WTC11 (cell line): ENCODE results near the gene IRS1. TPM values are rescaled to one million over a fixed set of nuclear protein-coding genes. Genes with fewer than 3 reads are reported as not detected.

Source experiments
- ATAC-seq: fragments of 200-7000 bp; cut with Tn5 transposase; 2 replicates; pipeline ENCODE4 v1.10.0; 2021; ENCODE audit warnings: mild to moderate bottlenecking, moderate library complexity
- CTCF ChIA-PET: fragments of 300-600 bp; sonication (Branson Sonifier 250); formaldehyde crosslinking; loops from one replicate; lab custom pipeline; 2021; ENCODE audit warnings: antibody characterized with exemption; lab: Charles Lee
- POLR2A ChIA-PET: fragments of 350-600 bp; sonication (Branson Sonifier 250); formaldehyde crosslinking; loops from one replicate; lab custom pipeline; 2021; ENCODE audit warnings: antibody characterized with exemption; lab: Charles Lee
- DNase-seq: peaks from one replicate; pipeline ENCODE4 v3.0.0; 2021; ENCODE audit warnings: low spot score
- H3K27ac Mint-ChIP-seq: 2 replicates; pipeline ENCODE4 v1.8.0; 2021; ENCODE audit warnings: mixed read lengths
- H3K27me3 Mint-ChIP-seq: 2 replicates; pipeline ENCODE4 v1.8.0; 2021; ENCODE audit warnings: low read depth, mild to moderate bottlenecking, moderate library complexity, mixed read lengths
- H3K36me3 Mint-ChIP-seq: 2 replicates; pipeline ENCODE4 v1.8.0; 2021; ENCODE audit warnings: mixed read lengths
- H3K4me1 Mint-ChIP-seq: 2 replicates; pipeline ENCODE4 v1.8.0; 2022; ENCODE audit warnings: mixed read lengths
- H3K4me3 Mint-ChIP-seq: 2 replicates; pipeline ENCODE4 v1.8.0; 2021; ENCODE audit warnings: mild to moderate bottlenecking, moderate library complexity, mixed read lengths
- H3K9me3 Mint-ChIP-seq: 2 replicates; pipeline ENCODE4 v1.8.0; 2021; ENCODE audit warnings: mixed read lengths
- CREB1 ChIP-seq: sonication (generic); formaldehyde crosslinking; IDR thresholded peaks from 2 replicates; pipeline ENCODE4 v1.8.0; 2023; ENCODE audit warnings: mild to moderate bottlenecking, missing genetic modification reagents
- ESRRA ChIP-seq: sonication (generic); formaldehyde crosslinking; IDR thresholded peaks from 2 replicates; pipeline ENCODE4 v1.8.1; 2022; ENCODE audit warnings: mild to moderate bottlenecking, missing genetic modification reagents, borderline replicate concordance
- FOXJ3 ChIP-seq: sonication (generic); formaldehyde crosslinking; IDR thresholded peaks from 2 replicates; pipeline ENCODE4 v1.9.0; 2021; ENCODE audit warnings: missing genetic modification reagents, mild to moderate bottlenecking, borderline replicate concordance
- FOXP1 ChIP-seq: sonication (generic); formaldehyde crosslinking; IDR thresholded peaks from 2 replicates; pipeline ENCODE4 v1.8.0; 2022; ENCODE audit warnings: missing genetic modification reagents, mild to moderate bottlenecking, moderate library complexity, borderline replicate concordance
- GTF2I ChIP-seq: fragments of 250-450 bp; sonication (Bioruptor Pico); conservative IDR thresholded peaks from 2 replicates; pipeline ENCODE4 v1.4.0; 2021; ENCODE audit warnings: mild to moderate bottlenecking
- JAZF1 ChIP-seq: fragments of 250-450 bp; sonication (Bioruptor Pico); IDR thresholded peaks from 2 replicates; pipeline ENCODE4 v1.9.0; 2021; ENCODE audit warnings: moderate library complexity, mild to moderate bottlenecking, inconsistent platforms
- JUN ChIP-seq: sonication (generic); formaldehyde crosslinking; IDR thresholded peaks from 2 replicates; pipeline ENCODE4 v1.8.0; 2023; ENCODE audit warnings: mild to moderate bottlenecking, missing genetic modification reagents
- MYBL2 ChIP-seq: sonication (generic); formaldehyde crosslinking; IDR thresholded peaks from 2 replicates; pipeline ENCODE4 v1.8.1; 2023; ENCODE audit warnings: mild to moderate bottlenecking, moderate library complexity, missing genetic modification reagents
- NFYB ChIP-seq: sonication (generic); formaldehyde crosslinking; conservative IDR thresholded peaks from 2 replicates; pipeline ENCODE4 v1.8.0; 2022; ENCODE audit warnings: low read depth, missing genetic modification reagents
- NR1H2 ChIP-seq: sonication (generic); formaldehyde crosslinking; IDR thresholded peaks from 2 replicates; pipeline ENCODE4 v1.9.0; 2021; ENCODE audit warnings: mild to moderate bottlenecking, moderate library complexity, missing genetic modification reagents
- SOX15 ChIP-seq: fragments of 250-450 bp; sonication (Bioruptor Pico); IDR thresholded peaks from 2 replicates; pipeline ENCODE4 v1.9.0; 2021; ENCODE audit warnings: mild to moderate bottlenecking
- TEAD1 ChIP-seq: sonication (generic); formaldehyde crosslinking; IDR thresholded peaks from 2 replicates; pipeline ENCODE4 v1.8.0; 2022; ENCODE audit warnings: mild to moderate bottlenecking, missing genetic modification reagents
- TEAD4 ChIP-seq: sonication (generic); formaldehyde crosslinking; IDR thresholded peaks from 2 replicates; pipeline ENCODE4 v1.8.0; 2022; ENCODE audit warnings: mild to moderate bottlenecking, missing genetic modification reagents
- TP53 ChIP-seq: sonication (generic); formaldehyde crosslinking; IDR thresholded peaks from 2 replicates; pipeline ENCODE4 v1.8.1; 2023; ENCODE audit warnings: mild to moderate bottlenecking, missing genetic modification reagents
- ZNF219 ChIP-seq: sonication (generic); formaldehyde crosslinking; IDR thresholded peaks from 2 replicates; pipeline ENCODE4 v1.8.0; 2023; ENCODE audit warnings: missing genetic modification reagents, mild to moderate bottlenecking, borderline replicate concordance
- ZNF232 ChIP-seq: sonication (generic); formaldehyde crosslinking; IDR thresholded peaks from 2 replicates; pipeline ENCODE4 v1.8.0; 2022; ENCODE audit warnings: mild to moderate bottlenecking, missing genetic modification reagents
- ZNF263 ChIP-seq: sonication (generic); formaldehyde crosslinking; IDR thresholded peaks from 2 replicates; pipeline ENCODE4 v1.8.1; 2022; ENCODE audit warnings: low read depth, mild to moderate bottlenecking, moderate library complexity, missing genetic modification reagents
- total RNA-seq: library from RNA; stranded (reverse); gene quantifications from 3 replicates; pipeline ENCODE4 v1.2.3, GENCODE V29; 2021
- TF ChIP-seq, protein P1 (sequence below): fragments of 250-450 bp; sonication (Bioruptor Pico); IDR thresholded peaks from 2 replicates; pipeline ENCODE4 v2.1.2; 2022; ENCODE audit warnings: mild to moderate bottlenecking, moderate library complexity
- TF ChIP-seq, protein P2 (sequence below): fragments of 250-450 bp; sonication (Bioruptor Pico); IDR thresholded peaks from 2 replicates; pipeline ENCODE4 v1.9.0; 2021; ENCODE audit warnings: mild to moderate bottlenecking
- TF ChIP-seq, protein P3 (sequence below): sonication (generic); formaldehyde crosslinking; IDR thresholded peaks from 2 replicates; pipeline ENCODE4 v1.8.1; 2023; ENCODE audit warnings: mild to moderate bottlenecking, missing genetic modification reagents, moderate library complexity
- TF ChIP-seq, protein P4 (sequence below): fragments of 200-600 bp; IDR thresholded peaks from 2 replicates; pipeline ENCODE4 v1.8.0; 2022; ENCODE audit warnings: antibody characterized with exemption
- TF ChIP-seq, protein P5 (sequence below): sonication (generic); formaldehyde crosslinking; IDR thresholded peaks from 2 replicates; pipeline ENCODE4 v1.8.0; 2023; ENCODE audit warnings: missing genetic modification reagents
- TF ChIP-seq, protein P6 (sequence below): sonication (generic); formaldehyde crosslinking; IDR thresholded peaks from 2 replicates; pipeline ENCODE4 v1.8.1; 2022; ENCODE audit warnings: low read depth, mild to moderate bottlenecking, moderate library complexity, missing genetic modification reagents, borderline replicate concordance
- TF ChIP-seq, protein P7 (sequence below): sonication (generic); formaldehyde crosslinking; IDR thresholded peaks from 2 replicates; pipeline ENCODE4 v1.8.0; 2023; ENCODE audit warnings: missing genetic modification reagents, mild to moderate bottlenecking, borderline replicate concordance
- TF ChIP-seq, protein P8 (sequence below): sonication (generic); formaldehyde crosslinking; IDR thresholded peaks from 2 replicates; pipeline ENCODE4 v1.8.0; 2023; ENCODE audit warnings: mild to moderate bottlenecking, missing genetic modification reagents

Gene IRS1
- total RNA-seq, 1 experiment from 2014 or later = 22.9 TPM

DNA sequence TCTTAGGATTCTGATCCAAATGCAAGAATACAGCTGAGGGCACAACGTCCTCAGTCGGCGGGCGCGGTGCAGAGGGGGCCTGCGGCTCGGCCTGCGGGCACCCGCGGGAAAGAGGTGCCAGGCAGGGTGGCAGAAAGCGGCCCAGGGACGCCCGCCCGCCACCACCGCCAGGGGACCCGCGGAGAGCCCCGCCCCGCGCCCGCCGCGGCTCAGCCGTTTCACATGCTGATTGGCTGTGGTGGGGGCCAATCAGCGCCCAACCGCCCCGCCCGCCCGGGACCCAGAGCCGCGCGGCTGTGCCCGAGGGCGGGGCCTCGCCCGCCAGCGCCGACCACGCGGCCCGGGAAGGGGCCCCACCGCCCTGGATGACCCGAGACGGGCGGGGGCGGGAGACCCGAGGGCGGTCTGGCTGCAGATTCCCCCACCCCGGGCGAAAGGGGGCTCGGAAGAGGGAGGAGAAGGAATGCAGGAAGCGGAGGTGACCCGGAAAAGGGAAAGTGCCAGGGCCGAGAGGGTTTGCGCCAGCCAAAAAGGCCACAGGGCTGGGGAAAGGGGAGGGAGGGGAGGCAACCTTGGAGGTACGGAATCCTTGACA, 8.0 kb downstream of the IRS1 start:
- H3K36me3 Mint-ChIP-seq = peaks cover 13% of the 10 kb centered on the region
- H3K27ac Mint-ChIP-seq = peak overlapping the region; percentile 97
- ChIA-PET CTCF (no interaction called here), POLR2A (interaction anchor here (1.0 kb wide), 1 partner anchor 11 kb away, joined by 3 read pairs; no protein-coding TSS in a partner anchor)
- no peaks in the 10 kb centered on the region for H3K9me3 Mint-ChIP-seq
- no peaks in the 10 kb centered on the region for H3K27me3 Mint-ChIP-seq
- peak; percentile 90 for ATAC-seq
- DNase-seq = peak; percentile 92
- peak overlapping the region; percentile 84 for H3K4me3 Mint-ChIP-seq
- H3K4me1 Mint-ChIP-seq = peaks cover 64% of the 10 kb centered on the region
- no peak; the same call in 1 of the 2 replicates for TF ChIP-seq FOXP1 (CRISPR knock-in tag)
- TF ChIP-seq, protein P1, sequence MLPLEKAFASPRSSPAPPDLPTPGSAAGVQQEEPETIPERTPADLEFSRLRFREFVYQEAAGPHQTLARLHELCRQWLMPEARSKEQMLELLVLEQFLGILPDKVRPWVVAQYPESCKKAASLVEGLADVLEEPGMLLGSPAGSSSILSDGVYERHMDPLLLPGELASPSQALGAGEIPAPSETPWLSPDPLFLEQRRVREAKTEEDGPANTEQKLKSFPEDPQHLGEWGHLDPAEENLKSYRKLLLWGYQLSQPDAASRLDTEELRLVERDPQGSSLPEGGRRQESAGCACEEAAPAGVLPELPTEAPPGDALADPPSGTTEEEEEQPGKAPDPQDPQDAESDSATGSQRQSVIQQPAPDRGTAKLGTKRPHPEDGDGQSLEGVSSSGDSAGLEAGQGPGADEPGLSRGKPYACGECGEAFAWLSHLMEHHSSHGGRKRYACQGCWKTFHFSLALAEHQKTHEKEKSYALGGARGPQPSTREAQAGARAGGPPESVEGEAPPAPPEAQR (CRISPR knock-in tag) = no peak
- TF ChIP-seq, protein P2, sequence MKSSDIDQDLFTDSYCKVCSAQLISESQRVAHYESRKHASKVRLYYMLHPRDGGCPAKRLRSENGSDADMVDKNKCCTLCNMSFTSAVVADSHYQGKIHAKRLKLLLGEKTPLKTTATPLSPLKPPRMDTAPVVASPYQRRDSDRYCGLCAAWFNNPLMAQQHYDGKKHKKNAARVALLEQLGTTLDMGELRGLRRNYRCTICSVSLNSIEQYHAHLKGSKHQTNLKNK (CRISPR knock-in tag) = no peak
- no peak for TF ChIP-seq TP53 (CRISPR knock-in tag)
- no peak for TF ChIP-seq NR1H2 (CRISPR knock-in tag)
- TF ChIP-seq TEAD1 = peak; percentile 69; the same call in 1 of the 2 replicates
- TF ChIP-seq GTF2I (CRISPR knock-in tag) = no peak
- no peak; the same call in 1 of the 2 replicates for TF ChIP-seq MYBL2 (CRISPR knock-in tag)
- TF ChIP-seq ZNF263 (CRISPR knock-in tag) = no peak
- TF ChIP-seq, protein P3, sequence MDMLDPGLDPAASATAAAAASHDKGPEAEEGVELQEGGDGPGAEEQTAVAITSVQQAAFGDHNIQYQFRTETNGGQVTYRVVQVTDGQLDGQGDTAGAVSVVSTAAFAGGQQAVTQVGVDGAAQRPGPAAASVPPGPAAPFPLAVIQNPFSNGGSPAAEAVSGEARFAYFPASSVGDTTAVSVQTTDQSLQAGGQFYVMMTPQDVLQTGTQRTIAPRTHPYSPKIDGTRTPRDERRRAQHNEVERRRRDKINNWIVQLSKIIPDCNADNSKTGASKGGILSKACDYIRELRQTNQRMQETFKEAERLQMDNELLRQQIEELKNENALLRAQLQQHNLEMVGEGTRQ = 0 out of 2 replicates have a peak, but pooled peaks have one; percentile 35
- TF ChIP-seq NFYB (CRISPR knock-in tag) = peak; percentile 74
- TF ChIP-seq, protein P4, sequence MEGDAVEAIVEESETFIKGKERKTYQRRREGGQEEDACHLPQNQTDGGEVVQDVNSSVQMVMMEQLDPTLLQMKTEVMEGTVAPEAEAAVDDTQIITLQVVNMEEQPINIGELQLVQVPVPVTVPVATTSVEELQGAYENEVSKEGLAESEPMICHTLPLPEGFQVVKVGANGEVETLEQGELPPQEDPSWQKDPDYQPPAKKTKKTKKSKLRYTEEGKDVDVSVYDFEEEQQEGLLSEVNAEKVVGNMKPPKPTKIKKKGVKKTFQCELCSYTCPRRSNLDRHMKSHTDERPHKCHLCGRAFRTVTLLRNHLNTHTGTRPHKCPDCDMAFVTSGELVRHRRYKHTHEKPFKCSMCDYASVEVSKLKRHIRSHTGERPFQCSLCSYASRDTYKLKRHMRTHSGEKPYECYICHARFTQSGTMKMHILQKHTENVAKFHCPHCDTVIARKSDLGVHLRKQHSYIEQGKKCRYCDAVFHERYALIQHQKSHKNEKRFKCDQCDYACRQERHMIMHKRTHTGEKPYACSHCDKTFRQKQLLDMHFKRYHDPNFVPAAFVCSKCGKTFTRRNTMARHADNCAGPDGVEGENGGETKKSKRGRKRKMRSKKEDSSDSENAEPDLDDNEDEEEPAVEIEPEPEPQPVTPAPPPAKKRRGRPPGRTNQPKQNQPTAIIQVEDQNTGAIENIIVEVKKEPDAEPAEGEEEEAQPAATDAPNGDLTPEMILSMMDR = no peak
- TF ChIP-seq JUN (CRISPR knock-in tag) = no peak
- TF ChIP-seq, protein P5, sequence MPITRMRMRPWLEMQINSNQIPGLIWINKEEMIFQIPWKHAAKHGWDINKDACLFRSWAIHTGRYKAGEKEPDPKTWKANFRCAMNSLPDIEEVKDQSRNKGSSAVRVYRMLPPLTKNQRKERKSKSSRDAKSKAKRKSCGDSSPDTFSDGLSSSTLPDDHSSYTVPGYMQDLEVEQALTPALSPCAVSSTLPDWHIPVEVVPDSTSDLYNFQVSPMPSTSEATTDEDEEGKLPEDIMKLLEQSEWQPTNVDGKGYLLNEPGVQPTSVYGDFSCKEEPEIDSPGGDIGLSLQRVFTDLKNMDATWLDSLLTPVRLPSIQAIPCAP (CRISPR knock-in tag) = no peak
- TF ChIP-seq, protein P6, sequence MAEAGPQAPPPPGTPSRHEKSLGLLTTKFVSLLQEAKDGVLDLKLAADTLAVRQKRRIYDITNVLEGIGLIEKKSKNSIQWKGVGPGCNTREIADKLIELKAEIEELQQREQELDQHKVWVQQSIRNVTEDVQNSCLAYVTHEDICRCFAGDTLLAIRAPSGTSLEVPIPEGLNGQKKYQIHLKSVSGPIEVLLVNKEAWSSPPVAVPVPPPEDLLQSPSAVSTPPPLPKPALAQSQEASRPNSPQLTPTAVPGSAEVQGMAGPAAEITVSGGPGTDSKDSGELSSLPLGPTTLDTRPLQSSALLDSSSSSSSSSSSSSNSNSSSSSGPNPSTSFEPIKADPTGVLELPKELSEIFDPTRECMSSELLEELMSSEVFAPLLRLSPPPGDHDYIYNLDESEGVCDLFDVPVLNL (CRISPR knock-in tag) = no peak
- 0 out of 2 replicates have a peak, but pooled peaks have one; percentile 32 for TF ChIP-seq TEAD4 (CRISPR knock-in tag)
- TF ChIP-seq ESRRA = no peak
- TF ChIP-seq, protein P7, sequence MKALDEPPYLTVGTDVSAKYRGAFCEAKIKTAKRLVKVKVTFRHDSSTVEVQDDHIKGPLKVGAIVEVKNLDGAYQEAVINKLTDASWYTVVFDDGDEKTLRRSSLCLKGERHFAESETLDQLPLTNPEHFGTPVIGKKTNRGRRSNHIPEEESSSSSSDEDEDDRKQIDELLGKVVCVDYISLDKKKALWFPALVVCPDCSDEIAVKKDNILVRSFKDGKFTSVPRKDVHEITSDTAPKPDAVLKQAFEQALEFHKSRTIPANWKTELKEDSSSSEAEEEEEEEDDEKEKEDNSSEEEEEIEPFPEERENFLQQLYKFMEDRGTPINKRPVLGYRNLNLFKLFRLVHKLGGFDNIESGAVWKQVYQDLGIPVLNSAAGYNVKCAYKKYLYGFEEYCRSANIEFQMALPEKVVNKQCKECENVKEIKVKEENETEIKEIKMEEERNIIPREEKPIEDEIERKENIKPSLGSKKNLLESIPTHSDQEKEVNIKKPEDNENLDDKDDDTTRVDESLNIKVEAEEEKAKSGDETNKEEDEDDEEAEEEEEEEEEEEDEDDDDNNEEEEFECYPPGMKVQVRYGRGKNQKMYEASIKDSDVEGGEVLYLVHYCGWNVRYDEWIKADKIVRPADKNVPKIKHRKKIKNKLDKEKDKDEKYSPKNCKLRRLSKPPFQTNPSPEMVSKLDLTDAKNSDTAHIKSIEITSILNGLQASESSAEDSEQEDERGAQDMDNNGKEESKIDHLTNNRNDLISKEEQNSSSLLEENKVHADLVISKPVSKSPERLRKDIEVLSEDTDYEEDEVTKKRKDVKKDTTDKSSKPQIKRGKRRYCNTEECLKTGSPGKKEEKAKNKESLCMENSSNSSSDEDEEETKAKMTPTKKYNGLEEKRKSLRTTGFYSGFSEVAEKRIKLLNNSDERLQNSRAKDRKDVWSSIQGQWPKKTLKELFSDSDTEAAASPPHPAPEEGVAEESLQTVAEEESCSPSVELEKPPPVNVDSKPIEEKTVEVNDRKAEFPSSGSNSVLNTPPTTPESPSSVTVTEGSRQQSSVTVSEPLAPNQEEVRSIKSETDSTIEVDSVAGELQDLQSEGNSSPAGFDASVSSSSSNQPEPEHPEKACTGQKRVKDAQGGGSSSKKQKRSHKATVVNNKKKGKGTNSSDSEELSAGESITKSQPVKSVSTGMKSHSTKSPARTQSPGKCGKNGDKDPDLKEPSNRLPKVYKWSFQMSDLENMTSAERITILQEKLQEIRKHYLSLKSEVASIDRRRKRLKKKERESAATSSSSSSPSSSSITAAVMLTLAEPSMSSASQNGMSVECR = no peak
- no peak for TF ChIP-seq ZNF232
- no peak for TF ChIP-seq JAZF1 (CRISPR knock-in tag)
- TF ChIP-seq FOXJ3 = no peak
- TF ChIP-seq CREB1 (CRISPR knock-in tag) = no peak
- no peak for TF ChIP-seq SOX15 (CRISPR knock-in tag)
- TF ChIP-seq, protein P8, sequence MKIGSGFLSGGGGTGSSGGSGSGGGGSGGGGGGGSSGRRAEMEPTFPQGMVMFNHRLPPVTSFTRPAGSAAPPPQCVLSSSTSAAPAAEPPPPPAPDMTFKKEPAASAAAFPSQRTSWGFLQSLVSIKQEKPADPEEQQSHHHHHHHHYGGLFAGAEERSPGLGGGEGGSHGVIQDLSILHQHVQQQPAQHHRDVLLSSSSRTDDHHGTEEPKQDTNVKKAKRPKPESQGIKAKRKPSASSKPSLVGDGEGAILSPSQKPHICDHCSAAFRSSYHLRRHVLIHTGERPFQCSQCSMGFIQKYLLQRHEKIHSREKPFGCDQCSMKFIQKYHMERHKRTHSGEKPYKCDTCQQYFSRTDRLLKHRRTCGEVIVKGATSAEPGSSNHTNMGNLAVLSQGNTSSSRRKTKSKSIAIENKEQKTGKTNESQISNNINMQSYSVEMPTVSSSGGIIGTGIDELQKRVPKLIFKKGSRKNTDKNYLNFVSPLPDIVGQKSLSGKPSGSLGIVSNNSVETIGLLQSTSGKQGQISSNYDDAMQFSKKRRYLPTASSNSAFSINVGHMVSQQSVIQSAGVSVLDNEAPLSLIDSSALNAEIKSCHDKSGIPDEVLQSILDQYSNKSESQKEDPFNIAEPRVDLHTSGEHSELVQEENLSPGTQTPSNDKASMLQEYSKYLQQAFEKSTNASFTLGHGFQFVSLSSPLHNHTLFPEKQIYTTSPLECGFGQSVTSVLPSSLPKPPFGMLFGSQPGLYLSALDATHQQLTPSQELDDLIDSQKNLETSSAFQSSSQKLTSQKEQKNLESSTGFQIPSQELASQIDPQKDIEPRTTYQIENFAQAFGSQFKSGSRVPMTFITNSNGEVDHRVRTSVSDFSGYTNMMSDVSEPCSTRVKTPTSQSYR (CRISPR knock-in tag) = no peak
- no peak for TF ChIP-seq ZNF219 (CRISPR knock-in tag)
